ENCODE measurements around the gene KIAA2012. TPM values are rescaled to one million over a fixed set of nuclear protein-coding genes. Genes with fewer than 3 reads are reported as not detected.

Gene KIAA2012
- total and polyA plus RNA-seq, 2 of the 8 experiments (the other 6 are each of a cell fraction or from before 2014, with no cell fraction given), result not detected

- TF ChIP-seq, protein P1, sequence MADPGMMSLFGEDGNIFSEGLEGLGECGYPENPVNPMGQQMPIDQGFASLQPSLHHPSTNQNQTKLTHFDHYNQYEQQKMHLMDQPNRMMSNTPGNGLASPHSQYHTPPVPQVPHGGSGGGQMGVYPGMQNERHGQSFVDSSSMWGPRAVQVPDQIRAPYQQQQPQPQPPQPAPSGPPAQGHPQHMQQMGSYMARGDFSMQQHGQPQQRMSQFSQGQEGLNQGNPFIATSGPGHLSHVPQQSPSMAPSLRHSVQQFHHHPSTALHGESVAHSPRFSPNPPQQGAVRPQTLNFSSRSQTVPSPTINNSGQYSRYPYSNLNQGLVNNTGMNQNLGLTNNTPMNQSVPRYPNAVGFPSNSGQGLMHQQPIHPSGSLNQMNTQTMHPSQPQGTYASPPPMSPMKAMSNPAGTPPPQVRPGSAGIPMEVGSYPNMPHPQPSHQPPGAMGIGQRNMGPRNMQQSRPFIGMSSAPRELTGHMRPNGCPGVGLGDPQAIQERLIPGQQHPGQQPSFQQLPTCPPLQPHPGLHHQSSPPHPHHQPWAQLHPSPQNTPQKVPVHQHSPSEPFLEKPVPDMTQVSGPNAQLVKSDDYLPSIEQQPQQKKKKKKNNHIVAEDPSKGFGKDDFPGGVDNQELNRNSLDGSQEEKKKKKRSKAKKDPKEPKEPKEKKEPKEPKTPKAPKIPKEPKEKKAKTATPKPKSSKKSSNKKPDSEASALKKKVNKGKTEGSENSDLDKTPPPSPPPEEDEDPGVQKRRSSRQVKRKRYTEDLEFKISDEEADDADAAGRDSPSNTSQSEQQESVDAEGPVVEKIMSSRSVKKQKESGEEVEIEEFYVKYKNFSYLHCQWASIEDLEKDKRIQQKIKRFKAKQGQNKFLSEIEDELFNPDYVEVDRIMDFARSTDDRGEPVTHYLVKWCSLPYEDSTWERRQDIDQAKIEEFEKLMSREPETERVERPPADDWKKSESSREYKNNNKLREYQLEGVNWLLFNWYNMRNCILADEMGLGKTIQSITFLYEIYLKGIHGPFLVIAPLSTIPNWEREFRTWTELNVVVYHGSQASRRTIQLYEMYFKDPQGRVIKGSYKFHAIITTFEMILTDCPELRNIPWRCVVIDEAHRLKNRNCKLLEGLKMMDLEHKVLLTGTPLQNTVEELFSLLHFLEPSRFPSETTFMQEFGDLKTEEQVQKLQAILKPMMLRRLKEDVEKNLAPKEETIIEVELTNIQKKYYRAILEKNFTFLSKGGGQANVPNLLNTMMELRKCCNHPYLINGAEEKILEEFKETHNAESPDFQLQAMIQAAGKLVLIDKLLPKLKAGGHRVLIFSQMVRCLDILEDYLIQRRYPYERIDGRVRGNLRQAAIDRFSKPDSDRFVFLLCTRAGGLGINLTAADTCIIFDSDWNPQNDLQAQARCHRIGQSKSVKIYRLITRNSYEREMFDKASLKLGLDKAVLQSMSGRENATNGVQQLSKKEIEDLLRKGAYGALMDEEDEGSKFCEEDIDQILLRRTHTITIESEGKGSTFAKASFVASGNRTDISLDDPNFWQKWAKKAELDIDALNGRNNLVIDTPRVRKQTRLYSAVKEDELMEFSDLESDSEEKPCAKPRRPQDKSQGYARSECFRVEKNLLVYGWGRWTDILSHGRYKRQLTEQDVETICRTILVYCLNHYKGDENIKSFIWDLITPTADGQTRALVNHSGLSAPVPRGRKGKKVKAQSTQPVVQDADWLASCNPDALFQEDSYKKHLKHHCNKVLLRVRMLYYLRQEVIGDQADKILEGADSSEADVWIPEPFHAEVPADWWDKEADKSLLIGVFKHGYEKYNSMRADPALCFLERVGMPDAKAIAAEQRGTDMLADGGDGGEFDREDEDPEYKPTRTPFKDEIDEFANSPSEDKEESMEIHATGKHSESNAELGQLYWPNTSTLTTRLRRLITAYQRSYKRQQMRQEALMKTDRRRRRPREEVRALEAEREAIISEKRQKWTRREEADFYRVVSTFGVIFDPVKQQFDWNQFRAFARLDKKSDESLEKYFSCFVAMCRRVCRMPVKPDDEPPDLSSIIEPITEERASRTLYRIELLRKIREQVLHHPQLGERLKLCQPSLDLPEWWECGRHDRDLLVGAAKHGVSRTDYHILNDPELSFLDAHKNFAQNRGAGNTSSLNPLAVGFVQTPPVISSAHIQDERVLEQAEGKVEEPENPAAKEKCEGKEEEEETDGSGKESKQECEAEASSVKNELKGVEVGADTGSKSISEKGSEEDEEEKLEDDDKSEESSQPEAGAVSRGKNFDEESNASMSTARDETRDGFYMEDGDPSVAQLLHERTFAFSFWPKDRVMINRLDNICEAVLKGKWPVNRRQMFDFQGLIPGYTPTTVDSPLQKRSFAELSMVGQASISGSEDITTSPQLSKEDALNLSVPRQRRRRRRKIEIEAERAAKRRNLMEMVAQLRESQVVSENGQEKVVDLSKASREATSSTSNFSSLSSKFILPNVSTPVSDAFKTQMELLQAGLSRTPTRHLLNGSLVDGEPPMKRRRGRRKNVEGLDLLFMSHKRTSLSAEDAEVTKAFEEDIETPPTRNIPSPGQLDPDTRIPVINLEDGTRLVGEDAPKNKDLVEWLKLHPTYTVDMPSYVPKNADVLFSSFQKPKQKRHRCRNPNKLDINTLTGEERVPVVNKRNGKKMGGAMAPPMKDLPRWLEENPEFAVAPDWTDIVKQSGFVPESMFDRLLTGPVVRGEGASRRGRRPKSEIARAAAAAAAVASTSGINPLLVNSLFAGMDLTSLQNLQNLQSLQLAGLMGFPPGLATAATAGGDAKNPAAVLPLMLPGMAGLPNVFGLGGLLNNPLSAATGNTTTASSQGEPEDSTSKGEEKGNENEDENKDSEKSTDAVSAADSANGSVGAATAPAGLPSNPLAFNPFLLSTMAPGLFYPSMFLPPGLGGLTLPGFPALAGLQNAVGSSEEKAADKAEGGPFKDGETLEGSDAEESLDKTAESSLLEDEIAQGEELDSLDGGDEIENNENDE (IDR thresholded peaks at IDR 0.05; ENCODE audit: insufficient replicate concordance, low read length), result no peak
- TF ChIP-seq RNF2 (IDR thresholded peaks at IDR 0.05; ENCODE audit: borderline replicate concordance, low read depth, low read length, missing control alignments, poor library complexity, severe bottlenecking) (no peak), EGR1 (IDR thresholded peaks at IDR 0.05; ENCODE audit: borderline replicate concordance, low read depth, low read length) (no peak), JUND (IDR thresholded peaks at IDR 0.05; ENCODE audit: low read length) (no peak), KDM4A (IDR thresholded peaks at IDR 0.05; ENCODE audit: low read depth, low read length, severe bottlenecking) (no peak), YY1 (IDR thresholded peaks at IDR 0.05; ENCODE audit: low read depth, low read length) (no peak), TBP (IDR thresholded peaks at IDR 0.05; ENCODE audit: low read depth, low read length) (no peak), SIRT6 (IDR thresholded peaks at IDR 0.05; ENCODE audit: low read length) (no peak)
- TF ChIP-seq, protein P2, sequence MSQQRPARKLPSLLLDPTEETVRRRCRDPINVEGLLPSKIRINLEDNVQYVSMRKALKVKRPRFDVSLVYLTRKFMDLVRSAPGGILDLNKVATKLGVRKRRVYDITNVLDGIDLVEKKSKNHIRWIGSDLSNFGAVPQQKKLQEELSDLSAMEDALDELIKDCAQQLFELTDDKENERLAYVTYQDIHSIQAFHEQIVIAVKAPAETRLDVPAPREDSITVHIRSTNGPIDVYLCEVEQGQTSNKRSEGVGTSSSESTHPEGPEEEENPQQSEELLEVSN (IDR thresholded peaks at IDR 0.05), result no peak
Observed at GRCh38 chr2:202196727-202197126, 123.7 kb downstream of the KIAA2012 start (continued).

Data from H1 (cell line).